Activated CD8-positive, alpha-beta memory T cell treated with anti-CD3 and anti-CD28 coated beads, Interleukin-2, amount 50 U/mL, for 24 hours (primary cell): ENCODE measurements around the gene PTGES2.
A peak's percentile ranks its signal among the peaks of the same experiment; 100 is the strongest.

Experiments
- DNase-seq: peaks from one replicate; pipeline ENCODE4 v3.0.0-alpha.2; 2020; ENCODE audit errors: extremely low read depth

The PTGES2 gene

GRCh38 chr9:128127568-128127989, at the start of gene PTGES2:
Gene PTGES2 (minus strand): TSS chr9:128127729. CDS start chr9:128127717, 12 bp downstream.
- DNase-seq: peak; percentile 29

- DNase-seq: no peak
These were observed 48.2 kb upstream of the PTGES2 start for GRCh38 chr9:128175726-128176125.

GRCh38 chr9:128175102-128175563, 47.6 kb upstream of the PTGES2 start:
- no peak for DNase-seq

GRCh38 chr9:128174062-128174461, 46.5 kb upstream of the PTGES2 start:
- DNase-seq: no peak

- DNase-seq: no peak
These were observed 42.4 kb upstream of the PTGES2 start for GRCh38 chr9:128169925-128170324.

GRCh38 chr9:128169492-128169891, 42.0 kb upstream of the PTGES2 start:
- DNase-seq: no peak

GRCh38 chr9:128168731-128169308, 41.3 kb upstream of the PTGES2 start:
- no peak for DNase-seq

- no peak for DNase-seq
These were observed 39.7 kb upstream of the PTGES2 start for GRCh38 chr9:128167209-128167608.

GRCh38 chr9:128166169-128166568, 38.6 kb upstream of the PTGES2 start:
- no peak for DNase-seq

- DNase-seq: no peak
These were observed 36.9 kb upstream of the PTGES2 start for GRCh38 chr9:128164307-128164885.

GRCh38 chr9:128163523-128164306, 36.2 kb upstream of the PTGES2 start:
- DNase-seq: no peak

GRCh38 chr9:128163027-128163515, 35.5 kb upstream of the PTGES2 start:
- no peak for DNase-seq

- DNase-seq: no peak
These were observed 34.9 kb upstream of the PTGES2 start for GRCh38 chr9:128162215-128163026.

GRCh38 chr9:128161215-128161902, 33.8 kb upstream of the PTGES2 start:
- DNase-seq: no peak

GRCh38 chr9:128160603-128160987, 33.1 kb upstream of the PTGES2 start:
- no peak for DNase-seq

- DNase-seq: peak; percentile 80
These were observed 32.5 kb upstream of the PTGES2 start, which contains the start of gene BBLN for GRCh38 chr9:128159784-128160602. Gene BBLN (plus strand): TSS chr9:128160265. CDS start chr9:128160408, 143 bp downstream.

- DNase-seq: no peak
These were observed 31.9 kb upstream of the PTGES2 start for GRCh38 chr9:128159522-128159783.

- DNase-seq: no peak
These were observed 28.4 kb upstream of the PTGES2 start for GRCh38 chr9:128155736-128156500.

- no peak for DNase-seq
These were observed 26.6 kb upstream of the PTGES2 start for GRCh38 chr9:128153947-128154695.
